Measurements from ENCODE around the gene TMEM200C.

DNA sequence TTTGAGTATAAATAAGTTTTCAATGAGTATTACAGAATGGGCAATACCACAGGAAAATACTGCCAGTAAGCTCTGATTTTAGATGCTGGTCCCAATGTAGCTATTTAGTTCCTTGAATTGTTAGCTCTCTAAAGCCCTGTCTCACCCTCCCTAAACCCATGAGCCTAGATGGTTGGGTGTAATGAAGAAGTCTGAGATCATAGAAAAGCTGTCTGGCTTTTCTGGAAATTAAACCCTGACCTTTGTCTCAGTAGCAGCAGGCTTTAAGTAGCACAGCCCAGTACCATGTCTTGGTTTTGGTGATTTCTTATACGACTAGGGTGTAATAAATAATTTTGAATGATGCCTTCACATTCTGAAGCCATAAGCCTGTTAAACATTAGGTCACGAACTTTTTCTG lies 55.3 kb downstream of the TMEM200C start:
- TF ChIP-seq POLR2A (IDR thresholded peaks at IDR 0.05) = no peak
- TF ChIP-seq, protein P1, sequence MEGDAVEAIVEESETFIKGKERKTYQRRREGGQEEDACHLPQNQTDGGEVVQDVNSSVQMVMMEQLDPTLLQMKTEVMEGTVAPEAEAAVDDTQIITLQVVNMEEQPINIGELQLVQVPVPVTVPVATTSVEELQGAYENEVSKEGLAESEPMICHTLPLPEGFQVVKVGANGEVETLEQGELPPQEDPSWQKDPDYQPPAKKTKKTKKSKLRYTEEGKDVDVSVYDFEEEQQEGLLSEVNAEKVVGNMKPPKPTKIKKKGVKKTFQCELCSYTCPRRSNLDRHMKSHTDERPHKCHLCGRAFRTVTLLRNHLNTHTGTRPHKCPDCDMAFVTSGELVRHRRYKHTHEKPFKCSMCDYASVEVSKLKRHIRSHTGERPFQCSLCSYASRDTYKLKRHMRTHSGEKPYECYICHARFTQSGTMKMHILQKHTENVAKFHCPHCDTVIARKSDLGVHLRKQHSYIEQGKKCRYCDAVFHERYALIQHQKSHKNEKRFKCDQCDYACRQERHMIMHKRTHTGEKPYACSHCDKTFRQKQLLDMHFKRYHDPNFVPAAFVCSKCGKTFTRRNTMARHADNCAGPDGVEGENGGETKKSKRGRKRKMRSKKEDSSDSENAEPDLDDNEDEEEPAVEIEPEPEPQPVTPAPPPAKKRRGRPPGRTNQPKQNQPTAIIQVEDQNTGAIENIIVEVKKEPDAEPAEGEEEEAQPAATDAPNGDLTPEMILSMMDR (IDR thresholded peaks at IDR 0.05) = no peak

Data from heart left ventricle (tissue), 13 donors.